Cerebellar nuclear complex (tissue), 1 donor: ENCODE results near the gene CATSPERD.
"Not testable (repeated sequence)": the region's sequence is repeated elsewhere in the genome, so short reads cannot be mapped to it uniquely, and the experiment has no call there.

Source experiments
- DNase-seq, 2 experiments: peaks; one replicate each; lab custom pipeline; 2025; lab: John Stamatoyannopoulos, UW

The CATSPERD gene

GRCh38 chr19:5697022-5697889 is 23.2 kb upstream of the CATSPERD start:
- no peak for DNase-seq

GRCh38 chr19:5697890-5698634 is 22.4 kb upstream of the CATSPERD start:
- no peak for DNase-seq

DNA sequence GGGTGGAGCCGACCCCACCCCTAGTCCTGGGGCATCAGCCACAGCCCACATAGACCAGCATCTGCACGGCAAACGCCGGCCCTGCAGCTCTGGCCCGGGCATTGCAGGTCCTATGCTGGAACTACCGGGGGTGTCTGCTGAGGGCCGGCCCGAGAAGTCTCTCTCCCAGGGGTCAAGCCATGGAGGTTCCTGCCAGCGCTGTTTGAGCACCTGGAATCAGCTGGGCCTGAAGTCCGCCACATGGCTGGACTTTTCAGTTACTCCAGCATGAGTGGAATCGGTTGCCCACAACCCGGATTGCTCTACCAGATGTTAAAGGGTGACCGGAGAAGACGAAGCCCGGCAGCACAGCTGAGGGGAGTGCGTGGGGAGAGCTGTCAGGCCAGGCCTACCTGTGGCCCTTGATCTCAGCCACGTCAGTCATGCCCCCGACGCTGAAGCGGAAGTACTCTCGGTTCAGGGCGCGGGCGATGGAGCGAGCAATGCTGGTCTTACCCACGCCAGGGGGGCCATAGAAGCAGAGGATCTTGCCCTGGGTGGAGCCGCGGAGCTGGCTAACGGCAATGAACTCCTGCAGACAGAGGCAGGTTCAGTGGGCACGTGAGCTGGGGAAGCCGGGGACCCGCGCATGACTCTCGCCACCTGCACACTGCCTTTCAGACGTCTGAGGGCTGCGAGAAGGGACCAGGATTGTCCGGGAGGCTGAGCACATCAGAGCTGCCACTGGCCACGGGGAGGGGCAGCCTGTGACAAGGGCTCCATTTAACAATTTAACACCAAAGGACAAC is 21.6 kb upstream of the CATSPERD start:
- no peak for DNase-seq

DNA sequence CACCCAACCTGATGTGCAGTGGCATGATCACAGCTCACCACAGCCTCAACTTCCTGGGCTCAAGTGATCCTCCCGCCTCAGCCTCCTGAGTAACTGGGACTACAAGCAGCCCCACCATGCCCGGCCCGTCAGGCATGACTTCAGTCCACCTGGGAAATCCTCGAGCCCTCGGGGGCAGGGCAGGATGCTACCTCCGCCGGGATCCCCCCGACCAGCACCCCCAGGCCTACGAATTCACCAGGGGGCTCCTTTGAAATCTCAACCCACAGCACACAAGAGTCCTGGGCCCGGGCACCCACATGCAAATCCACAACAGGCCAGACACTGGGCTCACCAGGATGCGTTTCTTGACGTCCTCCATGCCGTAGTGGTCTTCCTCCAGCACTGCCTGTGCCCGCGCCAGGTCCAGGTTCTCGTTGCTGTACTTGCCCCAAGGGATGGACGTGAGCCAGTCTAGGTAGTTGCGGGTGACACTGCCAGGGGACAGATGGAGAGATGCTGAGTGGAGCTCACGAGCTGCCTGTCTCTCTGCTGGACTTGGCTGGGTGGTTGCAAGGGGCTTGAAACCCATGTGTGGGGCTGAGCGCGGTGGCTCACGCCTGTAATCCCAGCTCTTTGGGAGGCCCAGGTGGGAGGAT is 19.9 kb upstream of the CATSPERD start:
- DNase-seq: no peak

- DNase-seq: not testable (repeated sequence)
These were observed 18.4 kb upstream of the CATSPERD start for GRCh38 chr19:5702053-5702410.

DNA sequence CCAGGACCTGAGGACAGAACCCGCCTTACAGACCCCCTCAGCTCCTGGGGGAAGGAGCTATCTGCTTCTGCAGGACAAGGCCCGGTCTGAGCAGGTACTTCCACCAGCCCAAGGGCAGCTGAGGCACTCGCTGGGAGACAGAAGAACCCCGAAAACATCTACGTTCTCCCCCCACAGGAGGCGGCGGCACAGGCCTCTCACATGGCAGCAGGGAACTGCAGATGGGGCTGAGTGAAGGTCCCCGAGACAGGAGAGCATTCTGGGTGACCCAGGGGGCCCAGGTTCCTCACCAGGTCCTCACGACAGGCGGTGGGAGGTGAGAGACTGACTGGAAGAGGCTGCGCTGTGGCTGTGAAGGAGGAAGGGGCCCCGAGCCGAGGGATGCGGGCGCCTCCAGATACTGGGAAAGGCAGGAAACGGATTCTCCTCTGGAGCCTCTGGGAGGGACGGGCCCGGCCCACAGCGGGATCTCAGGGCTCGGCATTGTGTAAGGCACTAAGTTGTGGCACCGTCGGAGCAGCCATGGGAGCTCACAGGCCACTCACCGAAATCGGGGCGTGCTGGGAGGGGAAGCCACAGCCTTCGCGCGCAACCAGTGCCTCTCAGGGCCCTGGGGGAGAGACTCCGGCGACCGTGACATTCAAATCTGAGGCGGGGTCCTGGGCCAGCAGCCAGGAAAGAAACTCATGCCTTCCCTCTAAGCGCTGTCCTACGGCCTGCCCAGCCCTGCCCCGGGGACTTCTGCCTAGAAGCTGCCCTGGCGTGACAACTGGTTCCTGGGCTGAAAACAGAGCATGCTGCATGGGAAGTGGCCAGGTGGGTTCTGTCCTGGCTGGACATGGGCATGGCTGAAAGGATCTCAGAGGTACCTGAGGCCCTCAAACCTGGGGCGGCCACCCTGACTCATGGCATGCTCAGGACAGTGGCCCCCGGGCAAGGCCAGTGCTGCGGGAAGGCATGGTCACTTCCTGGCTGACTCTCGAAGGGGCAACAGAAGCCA is 16.3 kb upstream of the CATSPERD start:
- no peak for DNase-seq

GRCh38 chr19:5705552-5705951 is 14.9 kb upstream of the CATSPERD start:
- no peak for DNase-seq

GRCh38 chr19:5706876-5707573 is 13.4 kb upstream of the CATSPERD start:
- DNase-seq: no peak

DNA sequence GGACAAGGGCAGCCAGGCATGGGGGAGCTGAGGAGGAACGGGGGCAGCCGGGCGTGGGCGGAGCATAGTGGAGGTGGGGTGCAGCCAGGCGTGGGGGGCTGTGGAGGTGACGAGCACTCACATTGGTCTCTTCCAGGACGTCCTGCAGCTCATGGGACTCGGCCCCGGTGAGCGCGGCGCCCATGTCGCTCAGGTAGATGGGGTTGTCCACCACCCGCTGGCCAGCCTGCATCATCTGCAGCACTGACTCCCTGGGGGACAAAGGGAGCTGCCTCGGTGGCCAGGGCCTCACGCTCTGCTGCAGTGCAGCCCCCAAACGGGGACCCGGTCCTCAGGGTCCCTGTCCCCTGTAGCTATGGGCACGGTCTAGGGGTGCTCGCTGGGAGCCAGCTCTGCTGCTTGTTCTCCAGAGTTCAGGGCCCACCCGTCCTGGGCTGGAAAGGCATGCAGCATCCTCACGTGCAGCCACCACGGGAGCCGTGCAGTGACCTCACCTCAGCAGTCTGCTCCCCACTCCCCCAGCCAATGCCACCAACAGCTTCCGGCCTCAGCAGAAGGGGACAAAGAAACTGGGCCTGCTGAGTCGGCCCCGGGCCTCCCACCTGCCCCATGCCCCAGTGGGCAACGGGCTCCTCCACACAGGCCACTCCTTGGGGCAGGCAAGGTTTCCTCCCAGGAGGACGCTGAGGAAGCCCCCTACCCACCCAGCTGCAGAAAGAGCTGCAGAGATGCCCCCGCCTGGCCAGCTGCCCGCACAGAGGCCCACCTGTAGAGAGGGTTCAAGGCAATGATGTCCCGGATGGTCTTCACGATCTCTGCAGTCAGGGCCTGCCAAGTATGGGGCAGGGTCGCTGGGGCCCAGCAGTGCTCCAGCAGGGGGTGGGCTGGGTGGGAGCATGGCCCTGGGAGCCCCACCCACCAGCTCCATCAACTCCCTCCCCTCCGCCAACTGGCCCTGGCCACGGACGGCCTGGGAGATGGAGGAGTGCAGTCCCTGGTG is 12.6 kb upstream of the CATSPERD start:
- no peak for DNase-seq

GRCh38 chr19:5711025-5711424 is 9.4 kb upstream of the CATSPERD start:
- DNase-seq: no peak

- no peak for DNase-seq
These were observed 8.7 kb upstream of the CATSPERD start for GRCh38 chr19:5711713-5712161.

GRCh38 chr19:5713228-5713627 is 7.2 kb upstream of the CATSPERD start:
- no peak for DNase-seq

DNA sequence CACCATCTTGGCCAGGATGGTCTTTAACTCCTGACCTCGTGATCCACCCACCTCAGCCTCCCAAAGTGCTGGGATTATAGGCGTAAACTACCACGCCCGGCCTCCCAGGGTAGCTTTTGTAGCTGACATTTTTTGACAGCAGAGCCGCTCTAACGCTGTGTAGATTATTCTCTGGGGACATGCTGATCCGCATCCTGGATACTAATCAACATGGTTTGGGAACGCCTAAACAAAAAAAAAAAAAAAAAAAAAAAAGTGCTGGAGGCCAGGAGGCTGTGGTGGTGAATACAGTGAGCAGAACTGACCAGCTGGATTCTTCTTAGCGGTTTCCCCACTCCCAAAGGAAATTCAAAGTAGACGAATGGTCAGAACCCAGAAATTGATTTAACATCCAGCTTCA is 5.6 kb upstream of the CATSPERD start:
- DNase-seq: no peak

- DNase-seq: no peak
These were observed 3.1 kb upstream of the CATSPERD start for GRCh38 chr19:5717215-5717935.

- no peak for DNase-seq
These were observed 2.3 kb upstream of the CATSPERD start for GRCh38 chr19:5718037-5718578.

- no peak for DNase-seq
These were observed 1.7 kb upstream of the CATSPERD start for GRCh38 chr19:5718579-5719273.

GRCh38 chr19:5719274-5719960 is 1.0 kb upstream of the CATSPERD start:
- no peak for DNase-seq
